K562 (cell line): ENCODE data around the gene CCNL2. TPM values are rescaled to one million over a fixed set of nuclear protein-coding genes. Genes with fewer than 3 reads are reported as not detected.

Experiments used
- CHD2 ChIP-seq: IDR thresholded peaks from 2 replicates; pipeline ENCODE4 v1.6.1; 2011; ENCODE audit warnings: low read depth, low read length
- E2F5 ChIP-seq: sonication (generic); formaldehyde crosslinking; IDR thresholded peaks from 2 replicates; pipeline ENCODE4 v1.8.0; 2022; ENCODE audit warnings: mild to moderate bottlenecking, missing genetic modification reagents
- ELF2 ChIP-seq: fragments of 250-450 bp; sonication (Bioruptor Pico); IDR thresholded peaks from 2 replicates; pipeline ENCODE4 v1.5.0; 2021; ENCODE audit warnings: mild to moderate bottlenecking
- EP300 ChIP-seq: IDR thresholded peaks from 2 replicates; pipeline ENCODE4 v1.6.1; 2012; ENCODE audit warnings: low read length, improper control_type of control experiment
- PTTG1 ChIP-seq: fragments of 450-650 bp; IDR thresholded peaks from 2 replicates; pipeline ENCODE4 v1.6.1; 2016; ENCODE audit warnings: low read depth, mild to moderate bottlenecking, missing genetic modification characterization, missing compliant biosample characterization
- TBP ChIP-seq: optimal IDR thresholded peaks from 2 replicates; pipeline ENCODE3; 2011; ENCODE audit warnings: low read depth, low read length, improper control_type of control experiment
- ZBTB1 ChIP-seq: sonication (generic); formaldehyde crosslinking; IDR thresholded peaks from 2 replicates; pipeline ENCODE4 v1.8.1; 2023; ENCODE audit warnings: missing genetic modification reagents, low read depth, mild to moderate bottlenecking, borderline replicate concordance
- ZBTB2 ChIP-seq: fragments of 450-650 bp; IDR thresholded peaks from 2 replicates; pipeline ENCODE4 v1.6.1; 2016; ENCODE audit warnings: antibody characterized with exemption
- ZBTB40 ChIP-seq, 2 experiments: fragments of 450-650 bp in 1 of 2; sonication (generic) in 1 of 2; formaldehyde crosslinking in 1 of 2; IDR thresholded peaks; 2 replicates each; pipeline versions ENCODE4 v1.7.1 to v1.9.0; 2016 to 2022; ENCODE audit warnings: inconsistent platforms in 1 of 2, mild to moderate bottlenecking in 1 of 2, missing genetic modification reagents in 1 of 2
- ZBTB7A ChIP-seq: IDR thresholded peaks from 2 replicates; pipeline ENCODE4 v1.6.1; 2011; ENCODE audit warnings: low read depth, mild to moderate bottlenecking, low read length, moderate library complexity, borderline replicate concordance; ENCODE audit not compliant: control insufficient read depth
- ZBTB8A ChIP-seq: fragments of 450-650 bp; IDR thresholded peaks from 2 replicates; pipeline ENCODE4 v1.6.1; 2018; ENCODE audit warnings: mild to moderate bottlenecking, moderate library complexity; ENCODE audit not compliant: partially characterized antibody
- ZNF174 ChIP-seq: fragments of 250-450 bp; sonication (Bioruptor Pico); IDR thresholded peaks from 2 replicates; pipeline ENCODE4 v1.4.0; 2020; ENCODE audit warnings: mild to moderate bottlenecking
- ZNF41 ChIP-seq: fragments of 250-450 bp; sonication (Bioruptor Pico); conservative IDR thresholded peaks from 2 replicates; pipeline ENCODE4 v1.4.0; 2020; ENCODE audit warnings: mild to moderate bottlenecking
- ZNF778 ChIP-seq: fragments of 450-650 bp; formaldehyde crosslinking; IDR thresholded peaks from 2 replicates; pipeline ENCODE4 v1.4.0; 2020; ENCODE audit warnings: mild to moderate bottlenecking, moderate library complexity
- polyA plus RNA-seq, 8 experiments: library from polyadenylated mRNA; depleted of rRNA in 4 of 8; stranded (reverse) in 5 of 8; unstranded in 3 of 8; fragments of >200 nt; fragmentation: Nextera tagmentation in 2 of 8; fragmentation: Illumina TruSeq in 1 of 8; extraction: Ambion mirVana in 2 of 8; extraction: Trizol in 1 of 8; gene quantifications; 2 replicates each; pipeline versions ENCODE4 v1.2.1 to v1.2.3, GENCODE V29; 2011 to 2014; ENCODE audit warnings: inconsistent platforms in 1 of 8, missing spikeins in 1 of 8
- total RNA-seq, 7 experiments: library from RNA; depleted of rRNA in 6 of 7; stranded (reverse); fragments of >200 nt in 6 of 7; fragmentation: Illumina TruSeq in 2 of 7; extraction: Trizol in 2 of 7; gene quantifications; 2 replicates each; pipeline versions ENCODE4 v1.2.1 to v1.2.3, GENCODE V29; 2011 to 2021; ENCODE audit warnings: low replicate concordance in 1 of 7

The CCNL2 gene
- total and polyA plus RNA-seq, 9 of the 15 experiments (the other 6 are each of a cell fraction or from before 2014, with no cell fraction given): 2.8 to 287 (median 94.5) TPM

GRCh38 chr1:1399187-1399871 lies at the start of gene CCNL2 (continued):
- TF ChIP-seq ZBTB40 (IDR thresholded peaks at IDR 0.05): peak; percentile 94
- no peak for TF ChIP-seq ZBTB40 (CRISPR knock-in tag; IDR thresholded peaks at IDR 0.05)
- no peak for TF ChIP-seq ZNF41 (CRISPR knock-in tag)
- peak; percentile 98 for TF ChIP-seq ELF2 (CRISPR knock-in tag)
- TF ChIP-seq ZBTB2: peak; percentile 72; the same call in 1 of the 2 replicates
- TF ChIP-seq ZBTB1 (CRISPR knock-in tag): peak; percentile 49; the same call in 1 of the 2 replicates
- peak; percentile 91 for TF ChIP-seq CHD2
- no peak for TF ChIP-seq ZBTB8A
- TF ChIP-seq ZBTB7A: no peak; the same call in none of the 2 replicates
- TF ChIP-seq ZNF174: no peak
- TF ChIP-seq ZNF778 (CRISPR knock-in tag): no peak
- TF ChIP-seq TBP: peak; percentile 61
- TF ChIP-seq PTTG1 (tag): no peak
- peak; percentile 34; the same call in 1 of the 2 replicates for TF ChIP-seq EP300
- TF ChIP-seq E2F5 (CRISPR knock-in tag): 0 out of 2 replicates have a peak, but pooled peaks have one; percentile 54
